NCI-H446 (cell line): ENCODE measurements around the gene NOLC1.

Source experiments
- DNase-seq, 2 experiments: peaks; one replicate each; lab custom pipeline; 2025; lab: John Stamatoyannopoulos, UW

Gene NOLC1

DNA sequence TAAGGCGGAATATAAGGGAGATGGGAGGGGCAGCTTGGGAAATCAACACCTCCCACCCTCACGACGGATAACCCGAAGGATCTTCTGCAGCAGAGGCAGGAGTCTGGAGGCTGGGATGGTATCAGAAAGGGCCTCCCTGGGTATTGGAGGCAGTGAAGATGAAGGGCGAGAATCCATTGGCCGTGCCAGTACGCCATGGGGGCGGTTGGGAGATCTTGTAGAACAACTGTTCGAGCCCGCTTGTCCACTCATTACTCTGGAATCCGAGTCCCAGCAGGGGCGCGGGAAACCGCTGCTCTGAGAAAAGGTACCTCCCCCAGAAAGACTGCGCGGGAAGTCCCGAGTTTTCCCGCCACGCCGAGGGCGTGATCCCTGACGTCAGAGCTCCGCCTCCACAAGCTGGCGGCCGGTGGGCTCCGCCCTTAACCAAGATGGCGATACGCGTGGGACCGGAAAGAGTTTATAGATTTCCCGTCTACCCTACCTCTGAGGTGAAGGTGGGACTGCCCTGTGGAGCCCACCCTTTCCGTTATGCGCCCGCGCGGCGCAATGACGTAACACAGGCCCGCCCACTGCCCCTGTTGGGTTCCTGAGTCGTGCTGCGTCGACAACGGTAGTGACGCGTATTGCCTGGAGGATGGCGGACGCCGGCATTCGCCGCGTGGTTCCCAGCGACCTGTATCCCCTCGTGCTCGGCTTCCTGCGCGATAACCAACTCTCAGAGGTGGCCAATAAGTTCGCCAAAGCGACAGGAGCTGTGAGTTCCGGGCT is at the start of gene NOLC1:
TSS of gene NOLC1 (plus strand) at position 616 of the 771 bp plus-strand sequence. CDS start at position 638, 22 bp downstream.
- DNase-seq: peak; percentile 87 to 96

DNA sequence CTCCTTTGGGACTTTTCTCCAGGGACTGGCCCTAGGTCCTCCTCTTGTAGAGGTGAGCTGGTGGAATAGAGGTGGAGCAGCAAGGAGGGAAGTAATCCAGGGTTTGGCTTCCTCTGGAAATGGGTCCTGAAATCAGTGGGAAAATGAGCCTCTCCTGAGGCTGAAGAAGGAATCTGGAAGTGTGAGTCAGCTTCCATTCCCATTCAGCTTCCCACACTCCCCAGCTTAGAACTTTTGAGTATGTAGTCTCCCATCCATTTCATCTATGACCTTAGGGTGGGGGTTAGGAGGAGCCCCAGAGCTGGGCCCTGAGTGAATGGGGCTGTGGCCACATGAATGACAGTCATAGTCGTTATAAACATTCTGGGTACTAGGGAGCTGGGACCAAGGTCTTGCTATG is 49.8 kb upstream of the NOLC1 start:
- no peak for DNase-seq

DNA sequence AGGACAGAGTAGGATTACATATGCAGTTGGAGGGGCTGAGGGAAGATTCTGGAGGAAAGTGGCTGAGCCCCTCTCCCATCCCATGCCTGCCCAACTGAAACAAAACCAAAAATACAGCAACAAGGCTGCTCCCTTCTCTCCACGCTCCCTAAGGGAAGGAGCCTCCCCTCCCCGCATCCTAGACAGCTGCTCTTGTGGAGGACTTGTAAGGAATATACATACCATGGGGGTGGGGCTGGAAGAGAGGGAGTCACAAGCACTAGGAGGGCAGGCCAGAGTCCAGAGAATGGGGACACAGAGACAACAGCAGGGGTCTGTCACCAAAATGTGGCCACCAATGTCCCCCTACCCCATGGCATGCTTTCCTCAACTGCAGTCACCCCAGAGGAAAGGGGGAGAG is 45.2 kb upstream of the NOLC1 start:
- no peak for DNase-seq

DNA sequence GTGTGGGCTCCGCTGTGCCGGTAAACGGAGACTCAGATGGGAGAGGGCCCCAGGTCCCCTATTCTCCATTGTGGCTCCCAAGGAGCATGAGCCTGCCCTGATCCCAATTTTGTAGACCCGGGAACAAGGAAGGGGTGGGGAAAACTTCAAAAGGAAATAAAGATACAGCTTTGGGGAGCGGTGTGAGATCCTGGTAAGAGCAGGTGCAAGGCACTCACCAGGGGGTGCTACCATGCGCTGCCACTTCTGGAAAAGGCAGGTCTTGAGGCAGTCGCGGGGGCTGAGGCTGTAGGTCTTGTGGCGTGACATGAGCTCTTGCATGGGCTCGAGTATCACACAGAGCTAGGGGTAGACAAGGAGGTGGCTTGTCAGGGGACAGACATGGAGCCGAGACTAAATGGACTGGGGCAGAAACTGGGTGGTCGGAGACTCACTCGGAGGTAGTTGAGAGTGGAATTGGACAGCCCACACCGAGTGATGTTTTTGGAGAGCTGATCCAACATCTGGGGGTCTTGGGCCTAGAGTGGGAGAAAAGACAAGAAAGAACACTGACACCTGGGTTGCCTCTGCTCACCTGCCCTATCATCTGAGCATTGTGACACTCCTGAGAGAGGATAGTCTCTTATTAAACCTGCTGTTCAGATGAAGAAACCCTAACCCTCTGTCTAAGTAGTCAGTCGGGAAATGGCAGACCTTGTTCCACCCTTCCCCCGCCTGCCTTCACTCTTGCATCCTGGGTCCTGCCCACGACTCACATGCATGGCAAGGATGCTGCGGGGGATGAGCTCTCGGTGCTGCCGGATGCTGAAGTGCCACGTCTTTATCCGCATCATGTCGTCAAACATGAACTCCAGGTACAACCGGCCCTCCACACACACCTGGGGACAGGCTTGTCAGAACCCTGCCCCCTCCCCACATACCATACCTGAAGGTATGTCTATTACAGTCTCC is 42.7 kb upstream of the NOLC1 start:
- DNase-seq: no peak

DNA sequence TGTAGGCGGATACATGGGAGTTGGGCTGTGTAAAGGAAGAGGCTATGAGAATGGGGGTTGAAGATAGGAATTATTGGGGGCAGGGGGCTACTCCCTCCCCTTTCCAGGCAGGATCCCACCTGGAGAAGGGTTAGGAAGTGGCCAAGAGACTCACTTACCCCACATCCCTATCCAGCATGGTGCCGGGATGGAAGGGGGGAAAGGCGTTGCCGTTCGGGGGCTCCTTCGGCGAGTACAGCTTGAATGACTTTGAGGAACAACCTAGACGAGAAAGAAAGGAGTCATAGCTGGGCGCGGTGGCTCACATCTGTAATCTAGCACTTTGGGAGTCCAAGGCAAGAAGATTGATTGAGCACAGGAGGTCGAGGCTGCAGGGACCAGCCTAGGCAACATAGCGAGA is 40.9 kb upstream of the NOLC1 start:
- DNase-seq: no peak

DNA sequence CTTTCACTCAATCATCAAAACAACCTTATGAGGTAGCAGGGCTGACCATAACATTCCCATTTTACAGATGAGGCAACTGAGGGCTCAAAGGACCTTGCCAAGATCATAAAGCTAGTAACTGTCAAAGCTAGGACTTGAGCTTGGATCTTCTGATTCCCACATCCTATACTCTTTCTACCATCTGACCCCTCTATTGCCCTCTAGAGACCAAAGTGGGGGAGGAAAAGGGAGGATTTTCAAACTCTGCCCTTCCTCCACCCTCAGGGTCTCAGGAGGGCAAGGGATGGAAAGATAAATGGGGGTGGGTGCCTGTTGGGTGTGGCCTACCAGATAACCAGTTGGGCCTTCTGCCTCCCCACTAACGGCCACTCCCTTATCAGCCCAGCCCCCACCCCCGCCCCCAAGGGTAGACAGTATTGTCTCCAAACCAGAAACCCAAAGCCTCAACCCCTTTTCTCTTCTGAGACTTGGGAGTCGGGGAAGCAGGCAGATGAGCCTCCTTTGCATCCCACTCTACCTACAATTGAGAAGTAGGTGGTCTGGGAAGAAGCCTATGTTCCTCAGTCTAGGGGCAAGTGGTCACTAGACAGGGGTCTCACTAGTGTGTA is 39.9 kb upstream of the NOLC1 start:
- no peak for DNase-seq

DNA sequence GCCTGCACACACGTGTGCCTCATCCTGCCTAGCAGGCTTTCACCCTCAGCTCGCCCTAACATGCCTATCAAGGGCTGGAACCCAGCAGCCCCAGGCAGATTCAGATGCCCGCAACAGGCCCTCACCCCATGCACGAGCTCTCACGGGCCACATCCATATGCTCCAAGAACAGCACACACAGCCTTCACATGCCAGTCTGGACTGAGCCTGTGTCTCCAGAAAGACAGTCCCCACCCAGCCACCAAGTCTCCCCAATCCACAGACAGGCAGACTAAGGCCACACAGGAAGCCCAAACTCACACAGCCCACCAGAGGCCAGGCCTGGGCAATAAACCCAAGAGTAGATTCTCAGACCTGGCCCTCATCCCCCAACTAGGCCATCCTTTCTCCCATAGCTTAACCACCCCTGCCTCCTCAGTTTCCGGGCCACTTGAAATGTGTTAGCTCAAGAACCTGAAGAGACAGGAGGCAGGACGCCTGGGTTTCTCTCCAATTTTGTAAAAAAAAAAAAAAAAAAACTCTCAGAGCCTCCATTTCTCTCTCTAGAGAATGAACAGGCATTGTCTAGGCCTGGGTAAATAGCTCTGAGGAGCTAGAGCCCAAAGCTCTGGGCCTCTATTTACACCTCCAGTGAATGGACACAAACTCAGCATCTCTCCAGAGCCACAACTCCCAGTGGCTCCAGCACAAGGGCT is 38.8 kb upstream of the NOLC1 start:
- no peak for DNase-seq

DNA sequence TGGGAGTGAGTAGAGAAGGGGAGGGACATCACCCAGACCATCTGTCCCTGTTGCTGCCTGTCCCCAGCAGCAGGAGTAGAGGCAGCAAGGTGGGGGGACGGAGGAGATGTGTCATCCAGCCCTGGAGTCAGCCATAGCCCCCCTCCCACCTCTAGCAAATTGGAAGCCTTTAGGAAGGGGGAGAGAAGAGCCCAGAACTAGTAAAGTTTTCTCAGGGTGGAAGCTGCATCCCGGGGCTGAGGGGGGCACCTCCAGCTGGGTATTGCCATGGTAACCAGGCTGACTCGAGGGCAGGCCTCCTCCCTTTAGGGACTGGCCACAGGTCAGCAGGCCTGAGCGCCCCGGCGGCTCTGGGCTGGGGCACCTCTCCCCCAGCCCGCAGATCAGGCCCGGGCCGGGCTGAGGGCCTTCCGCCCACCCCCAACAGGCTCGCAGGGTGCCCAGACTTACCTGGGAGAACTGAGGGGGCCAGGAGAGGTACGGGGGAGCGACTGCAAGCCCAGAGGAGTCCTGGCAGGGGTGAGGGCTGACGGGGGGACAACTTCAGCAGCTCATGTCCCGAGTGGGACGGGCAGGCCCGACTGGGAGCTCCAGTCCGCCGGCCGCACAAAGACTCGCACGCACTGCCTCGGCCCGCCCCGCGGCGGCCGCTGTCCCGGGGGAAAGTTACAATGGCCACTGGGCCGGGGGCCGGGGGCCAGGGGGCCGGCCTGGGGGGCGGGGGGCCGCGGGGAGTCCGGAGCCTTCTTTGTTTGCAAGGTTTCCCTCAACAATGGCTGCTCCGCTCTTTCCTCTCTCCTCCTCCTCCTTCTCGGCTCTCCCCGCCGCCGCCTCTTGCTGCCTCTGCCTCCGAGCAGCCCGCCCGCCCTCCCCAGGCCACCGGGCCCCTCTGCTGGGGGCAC is 38.0 kb upstream of the NOLC1 start:
- DNase-seq: no peak

DNA sequence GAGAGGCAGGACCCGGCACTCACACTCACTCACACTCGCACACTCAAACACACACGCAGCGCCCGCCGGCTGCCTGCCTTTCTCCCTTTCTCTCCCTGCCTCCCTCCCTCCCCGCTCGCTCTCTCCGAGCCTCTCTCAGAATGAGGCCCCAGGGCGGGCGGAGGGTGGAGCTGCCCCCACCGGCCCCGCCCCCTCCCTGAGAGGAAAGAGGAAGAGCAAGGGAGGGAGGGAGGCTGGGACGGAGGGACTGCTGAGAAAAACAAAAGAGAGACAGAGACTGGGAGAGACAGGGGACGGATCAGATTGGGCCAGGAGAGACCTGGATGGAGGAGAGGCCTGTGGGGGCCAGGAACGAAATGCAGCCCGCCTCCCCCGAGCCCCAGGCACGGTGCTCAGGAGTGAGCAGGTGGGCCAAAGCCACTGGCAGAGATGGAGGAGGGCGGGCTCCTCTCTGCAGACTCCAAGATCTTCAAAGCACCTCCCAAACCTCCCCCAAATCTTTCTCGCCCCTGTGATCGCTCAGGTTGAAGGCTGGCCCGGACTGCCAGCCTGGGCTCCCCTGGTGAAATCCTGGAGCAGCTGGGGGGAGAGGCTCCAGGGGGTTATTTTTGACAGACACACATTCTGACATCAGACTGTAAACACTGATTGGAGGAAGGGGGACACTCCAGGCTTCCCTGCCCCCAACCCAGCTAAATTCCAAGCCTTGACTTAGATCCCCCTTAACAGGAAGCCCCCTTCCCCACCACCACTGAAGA is 37.1 kb upstream of the NOLC1 start:
- peak; percentile 20 to 66 for DNase-seq

DNA sequence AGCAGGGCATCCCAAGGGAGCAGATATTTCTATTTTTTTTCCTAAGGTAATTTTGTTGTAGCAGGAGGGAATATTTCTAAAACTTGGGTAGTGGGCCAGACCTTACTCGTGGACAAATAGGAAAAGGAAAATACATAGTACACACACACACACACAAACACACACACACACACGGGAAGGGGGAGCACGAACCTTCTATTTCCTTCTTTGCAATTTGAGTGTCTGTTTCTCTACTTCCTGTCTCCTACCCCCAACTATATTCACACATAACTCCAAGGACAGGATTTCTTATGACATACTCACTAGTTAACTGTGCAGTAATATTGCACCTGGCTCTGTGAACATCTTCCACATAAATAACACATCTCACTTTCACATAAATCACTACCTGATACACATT is 36.4 kb upstream of the NOLC1 start:
- no peak for DNase-seq

DNA sequence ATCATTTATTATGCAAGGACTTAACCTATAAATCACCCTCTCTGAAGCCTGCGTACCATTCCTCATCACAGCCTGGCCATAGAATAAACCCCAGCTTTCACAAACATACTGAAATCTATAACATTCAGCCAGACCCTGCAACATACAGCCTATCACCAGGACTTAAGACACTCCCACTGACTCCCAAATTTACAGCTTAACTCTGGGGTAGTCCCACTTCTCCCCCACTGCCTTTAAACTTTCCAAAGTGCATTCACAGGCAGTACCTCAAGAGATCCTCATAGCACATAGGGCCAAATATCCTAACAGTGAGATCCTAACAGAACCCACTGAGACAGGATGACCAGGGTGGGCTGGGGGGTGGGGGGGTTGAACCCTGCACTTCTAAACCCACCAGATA is 35.5 kb upstream of the NOLC1 start:
- DNase-seq: no peak

DNA sequence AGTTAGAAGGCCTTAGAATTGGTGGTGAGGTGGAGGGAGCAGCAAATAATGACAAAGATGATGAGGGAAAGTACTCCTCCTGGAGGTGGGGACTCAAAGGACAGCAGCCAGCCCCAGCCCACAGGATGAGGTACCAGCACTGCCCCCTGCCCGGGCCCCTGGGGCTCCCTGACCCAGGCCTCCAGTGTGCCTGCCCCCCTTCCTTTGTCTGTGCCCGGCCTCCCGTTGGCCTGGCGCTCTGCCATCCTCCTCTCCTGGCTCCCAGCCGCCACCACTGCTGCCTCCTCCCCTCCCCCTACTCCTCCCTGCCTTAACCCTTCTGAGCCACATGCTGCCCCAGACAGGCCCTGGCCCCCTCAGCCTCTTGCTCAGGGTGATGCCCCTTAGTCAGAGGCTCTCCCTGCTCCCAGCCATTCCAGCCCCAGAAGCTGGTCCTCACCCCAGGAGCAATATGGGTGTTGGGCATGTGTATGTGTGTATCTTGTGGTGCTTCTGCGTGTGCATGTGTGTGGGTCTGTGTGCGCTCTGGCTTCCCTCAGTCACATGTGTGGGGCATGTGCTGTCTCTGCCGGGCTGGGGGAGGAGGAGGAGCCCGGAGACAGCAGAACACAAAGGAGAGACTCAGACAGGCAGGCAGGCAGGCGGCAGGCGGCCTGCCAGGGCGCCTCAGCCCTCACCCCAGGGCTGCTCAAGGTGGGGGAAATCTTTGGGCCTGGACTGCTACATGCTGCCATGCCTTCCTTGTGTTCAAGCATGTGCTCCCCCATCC is 34.6 kb upstream of the NOLC1 start:
- peak; percentile 77 to 82 for DNase-seq

DNA sequence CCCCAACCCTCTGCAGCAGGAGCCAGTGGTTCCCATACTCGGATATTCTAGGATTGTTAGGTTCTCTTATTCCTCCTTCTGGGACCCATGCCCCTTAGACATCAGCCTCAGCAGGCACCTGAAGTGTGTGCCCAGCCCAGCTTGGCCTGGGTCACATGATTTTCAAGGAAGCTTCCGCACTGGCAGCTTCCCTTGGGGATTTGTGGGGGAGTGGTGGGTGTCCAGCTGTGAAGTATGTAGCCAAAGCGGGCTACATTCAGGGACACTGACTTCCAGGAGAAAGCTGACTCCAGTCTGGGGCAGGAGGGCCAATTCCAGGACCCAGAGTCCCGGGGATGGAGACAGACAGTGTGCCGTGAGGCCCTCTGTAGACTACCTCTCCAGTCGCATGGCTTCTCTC is 33.3 kb upstream of the NOLC1 start:
- peak; percentile 1 to 35 for DNase-seq

DNA sequence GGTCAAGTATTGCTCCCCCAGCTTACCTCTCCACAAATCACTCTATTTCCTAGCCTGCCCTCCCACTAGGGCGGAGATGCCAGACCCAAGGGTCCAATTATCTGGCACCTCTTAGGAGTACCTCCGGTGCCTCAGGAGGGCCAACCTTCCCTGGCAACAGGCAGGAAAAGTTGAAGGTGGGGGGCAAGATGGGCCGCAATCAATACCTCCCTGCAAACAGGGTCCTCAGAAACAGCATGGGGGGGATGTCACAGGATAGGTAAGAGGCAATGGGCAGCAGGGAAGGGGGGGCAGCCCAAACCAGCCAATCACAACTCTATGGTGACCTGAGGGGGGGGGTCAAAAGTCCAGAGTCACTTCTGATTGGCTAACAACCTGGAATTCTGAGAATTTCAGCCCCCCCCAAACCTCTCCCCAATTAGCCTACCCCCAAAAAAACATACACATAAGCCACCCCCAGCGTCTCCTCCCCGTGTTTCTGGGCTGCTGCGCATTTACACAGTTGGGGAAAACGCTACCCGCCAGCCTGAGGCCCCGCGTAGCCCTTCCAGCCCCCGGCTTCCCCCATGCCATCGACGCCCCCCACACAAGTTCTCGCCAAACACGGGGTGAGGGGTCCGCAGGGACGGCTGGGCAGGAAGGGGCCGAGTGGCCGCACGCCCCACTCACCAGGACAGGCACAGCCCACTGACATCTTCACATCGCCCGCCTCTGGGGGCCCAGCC is 32.6 kb upstream of the NOLC1 start:
- DNase-seq: peak; percentile 3 to 45

DNA sequence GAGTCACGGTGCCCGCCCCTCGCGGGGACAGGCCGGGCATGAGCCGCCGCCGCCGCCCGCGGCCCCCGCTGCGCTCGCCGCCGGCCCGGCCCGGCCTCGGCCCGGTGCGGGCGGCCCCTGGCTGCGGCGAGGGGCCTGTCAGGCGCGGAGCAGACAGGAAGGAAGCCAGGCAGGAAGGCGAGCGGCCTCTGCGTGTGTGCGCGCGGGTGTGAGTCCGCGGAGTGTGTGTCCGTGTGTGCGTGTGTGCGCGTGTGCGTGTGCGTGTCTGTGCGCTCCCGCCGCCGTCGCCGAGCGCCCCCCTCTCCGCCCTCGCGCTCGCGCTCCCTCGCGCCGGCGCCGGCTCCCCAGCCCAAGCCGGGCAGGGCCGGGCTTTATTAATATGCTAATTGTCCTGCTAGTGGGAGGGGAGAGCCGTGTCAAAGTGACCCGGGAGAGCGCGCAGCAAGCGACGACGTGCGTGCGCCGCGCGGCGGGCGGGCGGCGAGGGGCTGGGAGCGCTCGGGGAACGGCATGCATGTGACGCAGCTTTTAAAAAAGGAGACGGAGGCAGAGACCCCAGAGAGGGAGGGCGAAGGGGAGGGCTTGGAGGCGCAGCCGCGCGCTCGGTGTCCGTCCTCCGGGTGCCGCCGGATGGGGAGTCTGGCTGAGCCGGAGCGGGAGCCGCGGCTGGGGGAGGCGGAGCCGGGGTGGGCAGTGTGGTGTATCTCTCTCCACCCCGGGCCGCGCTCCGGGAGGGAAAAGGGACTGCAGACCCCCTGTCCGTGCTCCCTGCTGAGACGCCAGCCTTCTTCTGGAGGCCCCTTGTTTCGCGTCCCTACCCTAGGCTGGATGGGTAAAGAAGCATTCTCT is 31.8 kb upstream of the NOLC1 start, which contains the start of gene LDB1:
TSS of gene LDB1 (minus strand) at position 227 of the 849 bp plus-strand sequence. CDS start 258 bp downstream, outside the sequence.
- DNase-seq: peak; percentile 9 to 73

DNA sequence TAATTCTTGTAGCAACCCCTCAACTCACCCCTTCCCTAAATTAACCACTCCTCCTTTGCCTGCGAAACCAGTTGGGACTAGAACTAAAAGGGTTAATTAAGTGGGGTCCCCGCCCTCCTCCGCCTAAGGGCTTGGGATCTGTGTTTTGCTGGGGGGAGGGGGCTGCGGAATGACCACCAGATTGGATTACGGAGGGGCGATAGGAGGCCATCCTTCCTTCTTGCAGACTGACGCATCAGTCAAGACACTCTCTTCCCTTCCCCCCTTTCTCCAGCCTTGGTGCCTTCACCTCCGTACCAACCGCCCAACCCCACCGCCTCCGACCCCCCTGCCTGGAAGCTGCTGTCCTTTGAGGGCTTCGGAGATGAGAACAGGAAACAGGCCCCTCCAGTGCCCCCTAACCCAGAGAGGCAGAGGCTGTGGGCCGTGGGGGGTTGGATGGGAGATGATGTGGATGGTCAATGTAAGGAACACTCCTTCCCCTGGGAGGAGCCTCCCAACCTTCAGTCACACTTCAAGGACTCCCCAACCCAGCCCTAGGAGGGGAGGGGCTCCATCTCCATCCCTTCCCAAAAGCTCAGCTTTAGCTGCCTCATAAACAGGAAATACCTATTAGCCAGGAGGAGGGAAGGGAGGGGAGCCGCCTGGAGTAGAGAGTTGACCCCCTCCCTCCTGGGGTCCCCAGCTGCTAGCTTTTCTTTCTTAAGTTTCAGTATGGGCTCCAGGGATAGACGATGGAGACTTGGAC is 31.0 kb upstream of the NOLC1 start:
- no peak for DNase-seq
